NCI-H2171 treated with DMSO at 0.1 percent for 48 hours (cell line): ENCODE results near the gene SURF2.
A peak's percentile ranks its signal among the peaks of the same experiment; 100 is the strongest.
"Not testable (repeated sequence)": the region's sequence is repeated elsewhere in the genome, so short reads cannot be mapped to it uniquely, and the experiment has no call there.

ENCODE experiments used
- DNase-seq: peaks from one replicate; lab custom pipeline; 2025; lab: John Stamatoyannopoulos, UW

SURF2 gene

DNA sequence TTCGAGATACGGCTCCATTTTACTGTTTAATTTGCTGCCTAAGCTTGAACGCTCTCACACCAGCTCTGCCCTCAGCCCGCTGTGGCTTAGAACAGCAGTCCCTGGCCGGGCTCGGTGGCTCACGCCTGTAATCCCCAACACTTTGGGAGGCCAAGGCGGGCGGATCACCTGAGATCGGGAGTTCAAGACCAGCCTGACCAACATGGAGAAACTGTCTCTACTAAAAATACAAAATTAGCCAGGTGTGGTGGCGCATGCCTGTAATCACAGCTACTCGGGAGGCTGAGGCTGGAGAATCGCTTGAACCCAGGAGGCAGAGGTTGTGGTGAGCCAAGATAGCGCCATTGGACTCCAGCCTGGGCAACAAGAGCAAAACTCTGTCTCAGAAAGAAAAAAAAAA, 20.9 kb downstream of the SURF2 start:
- not testable (repeated sequence) for DNase-seq

DNA sequence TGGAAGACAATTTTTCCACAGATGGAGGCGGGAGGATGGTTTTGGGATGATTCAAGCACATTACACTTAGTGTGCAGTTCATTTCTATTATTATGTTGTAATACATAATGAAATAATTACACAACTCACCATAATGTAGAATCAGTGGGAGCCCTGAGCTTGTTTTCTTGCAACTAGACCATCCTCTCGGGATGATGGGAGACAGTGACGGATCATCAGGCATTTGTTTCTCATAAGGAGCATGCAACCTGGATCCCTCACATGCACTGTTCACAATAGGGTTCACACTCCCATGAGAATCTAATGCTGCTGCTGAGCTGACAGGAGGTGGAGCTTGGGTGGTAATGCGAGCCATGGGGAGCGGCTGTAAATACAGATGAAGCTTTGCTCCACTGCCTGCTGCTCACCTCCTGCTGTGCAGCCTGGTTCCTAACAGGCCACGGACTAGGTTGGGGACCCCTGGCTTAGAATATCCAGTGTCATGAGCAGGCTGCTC, 21.4 kb downstream of the SURF2 start:
- peak; percentile 67 for DNase-seq

- DNase-seq, result no peak
These were observed 22.1 kb downstream of the SURF2 start for GRCh38 chr9:133378408-133378962.

DNA sequence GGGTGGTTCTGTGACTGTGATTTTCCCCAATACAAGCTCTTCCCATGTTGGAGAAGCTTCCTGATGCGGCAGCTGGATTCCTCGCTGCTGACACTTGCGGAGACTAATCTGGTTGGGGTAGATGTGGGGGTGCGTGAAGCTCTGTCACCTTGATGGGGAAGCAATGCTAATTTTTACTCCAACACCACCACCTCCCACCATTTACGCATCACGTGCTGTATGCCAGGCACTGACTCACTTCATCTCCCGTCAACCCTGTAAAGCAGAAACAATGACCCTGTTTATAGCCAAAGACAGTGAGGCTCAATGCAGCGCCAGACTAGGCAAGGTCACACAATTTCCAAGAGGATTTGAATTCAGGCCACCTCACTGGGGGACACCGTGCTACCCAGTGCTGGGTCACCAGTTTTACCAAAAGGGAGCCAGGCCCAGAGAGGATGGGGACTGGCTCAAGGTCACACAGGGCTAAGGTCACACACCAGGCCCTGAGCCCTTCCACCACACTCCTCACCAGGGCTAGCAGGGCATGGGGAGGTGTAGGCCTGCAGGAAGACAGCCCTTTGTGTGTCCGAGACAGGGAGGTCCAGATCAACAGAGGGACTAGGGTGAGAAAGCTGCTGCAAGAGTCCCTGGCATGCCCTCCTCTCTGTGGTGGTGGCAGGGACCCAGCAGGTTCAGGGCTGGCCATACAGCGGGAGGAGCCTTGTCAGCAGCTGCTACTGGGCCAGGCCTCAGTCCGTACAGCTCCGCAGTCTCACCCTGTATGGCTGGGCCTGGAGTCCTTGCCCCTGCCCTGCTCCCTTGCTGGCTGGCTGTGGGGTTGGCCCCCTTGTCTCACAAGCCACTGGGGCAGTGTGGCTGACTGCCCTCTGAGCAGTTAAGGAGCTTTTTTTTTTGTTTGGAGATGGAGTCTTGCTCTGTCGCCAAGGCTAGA, 23.1 kb downstream of the SURF2 start:
- no peak for DNase-seq

DNA sequence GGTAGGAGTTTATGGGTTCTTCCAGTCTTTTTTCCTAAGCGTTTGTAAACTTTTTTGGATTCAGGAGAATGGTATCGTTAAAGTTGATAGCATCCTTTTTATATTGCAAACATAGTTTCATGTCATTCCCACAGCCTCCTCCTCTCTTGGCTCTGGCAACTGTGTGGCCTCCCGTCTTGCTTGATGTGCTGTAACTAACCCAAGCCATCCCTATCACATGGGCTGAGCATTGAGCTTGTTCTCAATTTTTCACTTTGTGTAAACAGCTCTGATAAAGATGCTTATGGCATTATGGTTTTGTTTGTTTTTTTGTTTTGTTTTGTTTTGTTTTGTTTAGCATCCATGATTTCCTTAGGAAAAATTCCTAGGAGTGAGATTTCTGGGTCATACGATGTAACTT, 24.4 kb downstream of the SURF2 start:
- DNase-seq, result no peak

DNA sequence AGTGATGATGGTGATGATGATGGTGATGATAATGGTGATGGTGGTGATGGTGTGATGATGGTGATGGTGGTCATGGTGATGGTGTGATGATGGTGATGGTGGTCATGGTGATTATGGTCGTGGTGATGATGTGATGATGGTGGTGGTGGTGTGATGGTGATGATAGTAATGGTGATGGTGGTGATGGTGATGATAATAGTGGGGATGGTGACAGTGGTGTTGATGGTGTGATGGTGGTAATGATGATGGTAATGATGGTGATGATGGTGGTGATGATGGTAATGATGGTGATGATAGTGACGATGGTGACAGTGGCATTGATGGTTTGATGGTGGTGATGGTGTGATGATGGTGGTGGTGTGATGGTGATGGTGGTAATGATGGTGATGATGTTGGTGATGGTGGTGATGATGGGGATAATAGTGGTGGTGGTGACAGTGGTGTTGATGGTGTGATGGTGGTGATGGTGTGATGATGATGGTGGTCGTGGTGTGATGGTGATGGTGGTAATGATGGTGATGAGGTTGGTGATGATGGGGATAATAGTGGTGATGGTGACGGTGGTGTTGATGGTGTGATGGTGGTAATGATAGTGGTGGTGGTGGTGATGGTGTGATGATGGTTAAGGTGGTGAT, 26.3 kb downstream of the SURF2 start:
- DNase-seq, result no peak

DNA sequence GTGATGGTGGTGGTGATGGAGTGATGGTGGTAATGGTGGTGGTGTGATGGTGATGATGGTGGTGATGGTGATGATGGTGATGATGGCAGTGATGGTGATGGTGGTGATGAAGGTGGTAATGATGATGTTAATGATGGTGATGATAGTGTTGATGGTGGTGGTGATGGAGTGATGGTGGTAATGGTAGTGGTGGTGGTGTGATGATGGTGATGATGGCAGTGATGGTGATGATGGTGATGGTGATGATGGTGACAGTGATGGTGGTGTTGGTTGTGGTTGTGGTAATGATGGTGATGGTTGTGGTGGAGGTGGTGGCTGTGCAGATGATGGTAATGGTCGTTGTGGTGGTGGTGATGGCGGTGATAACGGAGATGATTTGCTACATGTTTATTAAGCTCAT, 27.1 kb downstream of the SURF2 start:
- DNase-seq, result no peak

DNA sequence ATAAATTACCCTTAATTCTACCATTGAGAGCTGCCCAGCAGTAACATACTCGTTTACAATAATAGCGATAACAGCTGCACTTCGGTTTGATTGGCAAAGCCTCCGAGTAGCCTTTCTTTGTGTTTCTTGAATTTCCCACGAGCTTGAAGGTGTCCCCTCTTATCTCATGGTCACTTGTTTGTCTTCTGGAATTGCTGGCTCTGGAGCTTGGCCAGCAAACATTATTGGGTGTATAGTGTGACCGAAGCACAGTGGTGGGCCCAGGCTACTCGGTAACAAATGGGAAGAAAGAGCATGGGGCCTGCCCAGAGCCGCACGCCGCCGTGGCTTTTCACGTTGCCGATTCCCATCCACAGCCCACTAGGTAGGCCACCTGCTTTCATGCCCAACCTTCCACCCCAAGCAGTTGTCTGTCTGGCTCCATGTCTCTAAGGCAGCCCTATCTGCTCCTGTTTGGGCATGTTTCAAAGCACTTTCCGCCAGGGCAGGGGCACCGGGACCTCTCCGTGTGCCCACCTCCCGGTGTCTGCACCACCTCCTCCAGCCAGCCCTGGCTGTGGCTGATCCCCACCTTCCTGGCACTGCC, 28.5 kb downstream of the SURF2 start:
- DNase-seq, result no peak

DNA sequence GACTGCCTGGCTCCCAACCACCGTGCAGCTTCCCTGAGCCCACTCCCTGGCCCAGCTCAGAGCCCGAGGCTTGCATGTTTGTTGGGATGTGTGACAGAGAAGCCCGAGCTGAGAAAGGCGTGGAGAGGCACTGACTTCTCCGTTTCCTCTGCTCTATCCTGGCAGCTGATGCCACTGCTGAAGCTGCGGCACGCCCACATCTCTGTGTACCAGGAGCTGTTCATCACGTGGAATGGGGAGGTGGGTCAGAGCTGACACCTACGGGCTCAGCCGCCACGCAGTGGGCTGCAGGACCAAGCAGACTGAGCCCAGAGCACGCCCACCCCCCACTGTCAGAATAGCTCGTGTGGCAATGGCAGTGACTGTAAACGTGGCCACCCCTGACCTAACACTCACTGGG, 29.1 kb downstream of the SURF2 start:
- no peak for DNase-seq

DNA sequence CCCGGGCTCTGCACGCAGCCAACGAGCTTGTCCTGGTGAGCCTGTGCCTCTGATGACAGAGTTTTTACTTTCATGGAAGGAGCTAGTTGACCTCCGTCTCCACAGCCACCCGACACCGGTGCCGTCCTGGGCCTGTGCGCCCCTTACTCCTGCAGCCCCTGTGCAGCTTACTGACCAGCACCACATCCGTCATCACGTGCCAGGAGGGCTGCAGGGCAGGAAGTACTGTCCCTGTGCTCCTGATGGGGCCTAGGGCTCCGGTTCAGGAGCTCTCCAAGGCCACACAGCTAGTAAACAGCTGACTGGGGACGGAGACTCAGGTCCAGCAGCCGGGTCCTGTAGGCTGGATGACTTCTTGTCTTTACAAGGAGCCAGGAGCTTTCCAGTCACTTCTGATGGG, 30.0 kb downstream of the SURF2 start:
- no peak for DNase-seq

GRCh38 chr9:133387680-133388079, 31.3 kb downstream of the SURF2 start:
- DNase-seq, result no peak

DNA sequence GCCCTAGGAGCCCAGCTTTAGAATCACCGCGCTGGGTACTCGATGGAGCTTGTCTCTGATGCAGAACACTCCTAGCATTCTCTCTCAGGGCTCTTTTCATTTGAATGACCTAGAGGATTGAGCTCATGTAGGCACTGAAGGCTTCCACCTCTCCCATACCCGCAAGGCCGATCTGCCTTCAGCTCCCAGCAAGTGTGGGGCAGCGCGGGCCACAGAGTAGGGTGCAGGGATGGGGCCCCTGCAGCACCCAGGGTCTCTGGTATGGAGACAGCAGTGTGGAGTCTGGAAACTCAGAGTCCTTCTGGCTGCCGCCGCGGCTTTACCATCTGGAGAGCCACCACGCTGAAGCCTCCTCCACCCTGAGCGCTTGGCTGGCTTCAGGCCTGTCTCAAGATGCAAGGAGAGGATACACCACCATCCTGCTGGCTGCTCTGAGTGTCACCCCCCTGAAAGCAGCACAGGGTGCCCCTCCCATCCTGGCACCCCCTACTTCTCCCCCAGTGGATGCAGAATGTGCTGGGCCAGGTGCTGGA, 32.7 kb downstream of the SURF2 start:
- DNase-seq, result no peak

- DNase-seq, result no peak
These were observed 33.2 kb downstream of the SURF2 start for GRCh38 chr9:133389562-133389961.

DNA sequence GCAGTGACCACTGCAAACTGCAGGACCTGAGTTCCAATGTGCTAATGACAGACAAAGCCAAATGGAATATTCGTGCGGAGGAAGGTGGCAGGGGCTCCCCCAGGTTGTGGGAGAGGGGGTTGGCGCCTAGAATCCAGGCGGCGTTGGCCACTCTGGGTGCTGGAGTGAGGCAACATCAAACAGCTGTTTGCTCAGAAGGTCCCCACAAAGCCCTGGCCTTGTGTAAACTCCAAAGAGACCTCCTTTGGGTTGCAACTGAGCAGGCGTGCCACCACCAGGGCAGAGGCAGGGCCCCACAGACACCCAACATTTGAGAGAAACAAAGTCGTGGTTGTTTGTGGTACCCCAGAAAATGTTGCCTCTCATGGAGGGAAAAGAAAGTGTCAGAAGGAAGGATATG, 34.4 kb downstream of the SURF2 start:
- DNase-seq, result no peak

DNA sequence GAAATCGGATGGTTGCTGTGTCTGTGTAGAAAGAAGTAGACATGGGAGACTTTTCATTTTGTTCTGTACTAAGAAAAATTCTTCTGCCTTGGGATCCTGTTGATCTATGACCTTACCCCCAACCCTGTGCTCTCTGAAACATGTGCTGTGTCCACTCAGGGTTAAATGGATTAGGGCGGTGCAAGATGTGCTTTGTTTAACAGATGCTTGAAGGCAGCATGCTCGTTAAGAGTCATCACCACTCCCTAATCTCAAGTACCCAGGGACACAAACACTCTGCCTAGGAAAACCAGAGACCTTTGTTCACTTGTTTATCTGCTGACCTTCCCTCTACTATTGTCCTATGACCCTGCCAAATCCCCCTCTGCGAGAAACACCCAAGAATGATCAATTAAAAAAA, 35.1 kb downstream of the SURF2 start:
- DNase-seq, result not testable (repeated sequence)

GRCh38 chr9:133392308-133392707, 36.0 kb downstream of the SURF2 start:
- not testable (repeated sequence) for DNase-seq

GRCh38 chr9:133393399-133393798, 37.0 kb downstream of the SURF2 start:
- DNase-seq, result no peak

GRCh38 chr9:133394687-133395271, 38.4 kb downstream of the SURF2 start:
- DNase-seq, result no peak

DNA sequence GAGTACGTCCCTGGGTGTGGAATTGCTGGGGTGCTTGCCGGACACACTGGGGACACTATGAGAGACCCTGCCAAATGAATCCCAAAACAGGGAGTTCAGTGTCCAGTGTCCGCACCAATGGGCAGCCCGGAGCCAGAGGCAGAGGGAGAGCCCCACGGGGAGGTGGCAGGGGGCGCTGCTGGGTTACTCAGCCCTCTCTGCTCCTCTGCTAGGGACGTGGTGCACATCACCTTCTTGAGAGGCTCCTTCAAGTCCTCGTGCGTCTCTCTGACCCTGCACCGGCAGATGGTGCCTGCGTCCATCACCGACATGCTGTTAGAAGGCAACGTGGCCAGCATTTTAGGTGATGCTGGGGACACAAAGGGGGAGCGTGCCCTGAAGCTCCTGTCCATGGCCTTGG, 40.6 kb downstream of the SURF2 start:
- DNase-seq, result no peak

GRCh38 chr9:133397370-133397769, 41.0 kb downstream of the SURF2 start:
- DNase-seq, result no peak

DNA sequence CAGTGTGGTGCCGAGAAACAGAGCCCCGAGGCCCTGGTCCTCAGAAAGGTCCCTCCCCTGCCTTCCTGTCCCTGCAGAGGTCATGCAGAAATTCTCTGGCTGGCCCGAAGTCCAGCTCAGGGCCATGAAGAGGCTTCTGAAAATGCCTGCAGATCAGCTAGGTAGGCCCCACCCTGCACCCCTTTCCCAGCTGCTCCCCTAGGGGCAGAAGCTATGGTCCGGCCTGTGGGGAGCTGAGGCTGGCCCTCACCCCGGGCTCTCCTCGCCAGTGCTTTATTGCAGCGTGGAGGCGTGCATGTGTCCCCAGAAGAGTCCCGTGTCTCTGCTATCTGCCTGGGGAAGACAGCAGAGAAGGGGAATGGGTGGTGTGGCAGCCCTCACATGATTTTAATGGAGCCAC, 41.5 kb downstream of the SURF2 start:
- no peak for DNase-seq

DNA sequence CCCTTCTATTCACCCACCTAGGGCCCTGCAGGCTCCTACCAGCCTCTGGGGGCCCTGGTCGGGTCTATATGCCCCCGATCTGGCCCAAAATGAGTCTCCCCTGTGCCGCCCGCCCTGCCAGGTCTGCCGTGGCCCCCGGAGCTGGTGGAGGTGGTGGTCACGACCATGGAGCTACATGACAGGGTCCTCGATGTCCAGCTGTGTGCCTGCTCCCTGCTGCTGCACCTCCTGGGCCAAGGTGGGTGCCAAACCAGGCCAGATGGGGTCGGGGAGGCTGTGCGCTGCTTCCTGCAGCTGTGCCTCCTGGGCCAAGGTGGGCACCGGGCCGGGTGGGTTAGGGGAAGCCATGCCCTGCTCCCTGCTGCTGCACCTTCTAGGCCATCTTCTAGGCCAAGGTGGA, 43.9 kb downstream of the SURF2 start:
- DNase-seq, result no peak
